Measurements from ENCODE around the gene AP1G1.

AP1G1 gene

GRCh38 chr16:71767060-71767900 lies 41.4 kb downstream of the AP1G1 start:
- H3K27ac ChIP-seq (ENCODE audit: low read depth, low read length): no peak overlapping the region

GRCh38 chr16:71762186-71762585 lies 46.4 kb downstream of the AP1G1 start:
- H3K56ac ChIP-seq (ENCODE audit: low read length): no peak overlapping the region
- H2AK5ac ChIP-seq (ENCODE audit: low read length): no peak overlapping the region
- no peak overlapping the region for H2BK5ac ChIP-seq (ENCODE audit: low read length)
- WGBS (ENCODE audit: extremely low coverage, insufficient coverage, low lambda C conversion rate): no CpG with 5 or more reads among the region's 2 CpGs
- H3K79me2 ChIP-seq (ENCODE audit: control insufficient read depth, insufficient read depth, low read length): no peaks in the 10 kb centered on the region
- H2BK15ac ChIP-seq (replicated peaks; ENCODE audit: low read depth): no peak overlapping the region
- H3K9ac ChIP-seq (ENCODE audit: low read length): no peak overlapping the region
- H3K36me3 ChIP-seq (ENCODE audit: control insufficient read depth, insufficient read depth, low read length): peaks cover 1% of the 10 kb centered on the region
- no peaks in the 10 kb centered on the region for H3K27me3 ChIP-seq (ENCODE audit: insufficient read depth, low read length, poor library complexity)
- H3K79me1 ChIP-seq (ENCODE audit: low read length): no peaks in the 10 kb centered on the region
- H3K4me1 ChIP-seq (ENCODE audit: control insufficient read depth, low read depth, low read length): no peaks in the 10 kb centered on the region
- no peak for DNase-seq
- H3K4ac ChIP-seq (ENCODE audit: low read depth, low read length): no peak overlapping the region
- no peak overlapping the region for H3K23ac ChIP-seq (ENCODE audit: low read length)
- H3K4me2 ChIP-seq (ENCODE audit: low read length): no peak overlapping the region
- no peak overlapping the region for H4K8ac ChIP-seq (ENCODE audit: low read depth, low read length)
- H2BK120ac ChIP-seq (ENCODE audit: low read depth, low read length): no peak overlapping the region
- no peak overlapping the region for H3K4me3 ChIP-seq (ENCODE audit: low read length)
- no peak overlapping the region for H3K18ac ChIP-seq (ENCODE audit: low read length)
- H4K5ac ChIP-seq (ENCODE audit: low read length): no peak overlapping the region
- no peak overlapping the region for H3K27ac ChIP-seq (ENCODE audit: low read depth, low read length)

More at GRCh38 chr16:71767060-71767900, 41.4 kb downstream of the AP1G1 start:
- Histone ChIP-seq H3K9ac (ENCODE audit: low read length) (no peak overlapping the region), H2BK5ac (ENCODE audit: low read length) (no peak overlapping the region), H3K4me1 (ENCODE audit: control insufficient read depth, low read depth, low read length) (no peaks in the 10 kb centered on the region), H3K79me1 (ENCODE audit: low read length) (no peaks in the 10 kb centered on the region), H2BK15ac (replicated peaks; ENCODE audit: low read depth) (no peak overlapping the region), H3K36me3 (ENCODE audit: control insufficient read depth, insufficient read depth, low read length) (no peaks in the 10 kb centered on the region), H2BK120ac (ENCODE audit: low read depth, low read length) (no peak overlapping the region), H3K4ac (ENCODE audit: low read depth, low read length) (no peak overlapping the region), H3K23ac (ENCODE audit: low read length) (no peak overlapping the region), H3K27me3 (ENCODE audit: insufficient read depth, low read length, poor library complexity) (no peaks in the 10 kb centered on the region), H3K56ac (ENCODE audit: low read length) (no peak overlapping the region), H2AK5ac (ENCODE audit: low read length) (no peak overlapping the region), H3K18ac (ENCODE audit: low read length) (no peak overlapping the region), H3K4me3 (ENCODE audit: low read length) (no peak overlapping the region), H3K79me2 (ENCODE audit: control insufficient read depth, insufficient read depth, low read length) (no peaks in the 10 kb centered on the region), H4K5ac (ENCODE audit: low read length) (no peak overlapping the region), H4K8ac (ENCODE audit: low read depth, low read length) (no peak overlapping the region), H3K4me2 (ENCODE audit: low read length) (no peak overlapping the region)
- WGBS (ENCODE audit: extremely low coverage, insufficient coverage, low lambda C conversion rate): no CpG with 5 or more reads among the region's 3 CpGs
- DNase-seq: no peak

- Histone ChIP-seq H3K9ac (ENCODE audit: low read length) (no peak overlapping the region), H4K5ac (ENCODE audit: low read length) (no peak overlapping the region), H3K4me3 (ENCODE audit: low read length) (no peak overlapping the region), H3K4me1 (ENCODE audit: control insufficient read depth, low read depth, low read length) (no peaks in the 10 kb centered on the region), H4K8ac (ENCODE audit: low read depth, low read length) (no peak overlapping the region), H3K79me2 (ENCODE audit: control insufficient read depth, insufficient read depth, low read length) (no peaks in the 10 kb centered on the region), H2BK120ac (ENCODE audit: low read depth, low read length) (no peak overlapping the region), H3K4ac (ENCODE audit: low read depth, low read length) (no peak overlapping the region), H3K56ac (ENCODE audit: low read length) (no peak overlapping the region), H3K27ac (ENCODE audit: low read depth, low read length) (no peak overlapping the region), H2AK5ac (ENCODE audit: low read length) (no peak overlapping the region), H3K4me2 (ENCODE audit: low read length) (no peak overlapping the region), H3K18ac (ENCODE audit: low read length) (no peak overlapping the region), H3K36me3 (ENCODE audit: control insufficient read depth, insufficient read depth, low read length) (peaks cover 1% of the 10 kb centered on the region), H3K27me3 (ENCODE audit: insufficient read depth, low read length, poor library complexity) (no peaks in the 10 kb centered on the region), H3K79me1 (ENCODE audit: low read length) (no peaks in the 10 kb centered on the region), H3K23ac (ENCODE audit: low read length) (no peak overlapping the region), H2BK5ac (ENCODE audit: low read length) (no peak overlapping the region), H2BK15ac (replicated peaks; ENCODE audit: low read depth) (no peak overlapping the region)
- DNase-seq: no peak
- no CpG with 5 or more reads among the region's 2 CpGs for WGBS (ENCODE audit: extremely low coverage, insufficient coverage, low lambda C conversion rate)
Measured at GRCh38 chr16:71761097-71761496, 47.5 kb downstream of the AP1G1 start.

- no peak overlapping the region for H3K4me2 ChIP-seq (ENCODE audit: low read length)
Measured at GRCh38 chr16:71758293-71758760, 50.3 kb downstream of the AP1G1 start.

GRCh38 chr16:71754652-71755051 lies 54.0 kb downstream of the AP1G1 start:
- Histone ChIP-seq H2AK5ac (ENCODE audit: low read length) (no peak overlapping the region), H3K4ac (ENCODE audit: low read depth, low read length) (no peak overlapping the region), H3K9ac (ENCODE audit: low read length) (no peak overlapping the region), H3K4me2 (ENCODE audit: low read length) (no peak overlapping the region), H3K23ac (ENCODE audit: low read length) (no peak overlapping the region), H4K8ac (ENCODE audit: low read depth, low read length) (no peak overlapping the region), H3K56ac (ENCODE audit: low read length) (no peak overlapping the region), H2BK120ac (ENCODE audit: low read depth, low read length) (no peak overlapping the region), H3K27me3 (ENCODE audit: insufficient read depth, low read length, poor library complexity) (no peaks in the 10 kb centered on the region), H3K79me1 (ENCODE audit: low read length) (no peaks in the 10 kb centered on the region), H2BK5ac (ENCODE audit: low read length) (no peak overlapping the region), H3K18ac (ENCODE audit: low read length) (no peak overlapping the region), H3K79me2 (ENCODE audit: control insufficient read depth, insufficient read depth, low read length) (no peaks in the 10 kb centered on the region), H3K4me1 (ENCODE audit: control insufficient read depth, low read depth, low read length) (no peaks in the 10 kb centered on the region), H3K36me3 (ENCODE audit: control insufficient read depth, insufficient read depth, low read length) (no peaks in the 10 kb centered on the region), H3K4me3 (ENCODE audit: low read length) (no peak overlapping the region), H3K27ac (ENCODE audit: low read depth, low read length) (no peak overlapping the region), H2BK15ac (replicated peaks; ENCODE audit: low read depth) (no peak overlapping the region), H4K5ac (ENCODE audit: low read length) (no peak overlapping the region)
- WGBS (ENCODE audit: extremely low coverage, insufficient coverage, low lambda C conversion rate): no CpG with 5 or more reads among the region's 2 CpGs
- no peak for DNase-seq

More at GRCh38 chr16:71758293-71758760, 50.3 kb downstream of the AP1G1 start:
- Histone ChIP-seq H3K27ac (ENCODE audit: low read depth, low read length) (no peak overlapping the region), H2BK5ac (ENCODE audit: low read length) (no peak overlapping the region), H4K8ac (ENCODE audit: low read depth, low read length) (no peak overlapping the region), H3K4me3 (ENCODE audit: low read length) (no peak overlapping the region), H3K79me1 (ENCODE audit: low read length) (no peaks in the 10 kb centered on the region), H3K36me3 (ENCODE audit: control insufficient read depth, insufficient read depth, low read length) (peaks cover 1% of the 10 kb centered on the region), H3K27me3 (ENCODE audit: insufficient read depth, low read length, poor library complexity) (no peaks in the 10 kb centered on the region), H2BK120ac (ENCODE audit: low read depth, low read length) (no peak overlapping the region), H3K18ac (ENCODE audit: low read length) (no peak overlapping the region), H2BK15ac (replicated peaks; ENCODE audit: low read depth) (no peak overlapping the region), H3K79me2 (ENCODE audit: control insufficient read depth, insufficient read depth, low read length) (no peaks in the 10 kb centered on the region), H3K56ac (ENCODE audit: low read length) (no peak overlapping the region), H3K4ac (ENCODE audit: low read depth, low read length) (no peak overlapping the region), H2AK5ac (ENCODE audit: low read length) (no peak overlapping the region), H3K4me1 (ENCODE audit: control insufficient read depth, low read depth, low read length) (no peaks in the 10 kb centered on the region), H3K9ac (ENCODE audit: low read length) (no peak overlapping the region), H4K5ac (ENCODE audit: low read length) (no peak overlapping the region), H3K23ac (ENCODE audit: low read length) (no peak overlapping the region)
- WGBS (ENCODE audit: extremely low coverage, insufficient coverage, low lambda C conversion rate): no CpG with 5 or more reads among the region's 5 CpGs
- no peak for DNase-seq

GRCh38 chr16:71754108-71754507 lies 54.5 kb downstream of the AP1G1 start:
- Histone ChIP-seq H3K56ac (ENCODE audit: low read length) (no peak overlapping the region), H3K23ac (ENCODE audit: low read length) (no peak overlapping the region), H3K36me3 (ENCODE audit: control insufficient read depth, insufficient read depth, low read length) (no peaks in the 10 kb centered on the region), H3K79me1 (ENCODE audit: low read length) (no peaks in the 10 kb centered on the region), H2BK15ac (replicated peaks; ENCODE audit: low read depth) (no peak overlapping the region), H4K5ac (ENCODE audit: low read length) (no peak overlapping the region), H2BK5ac (ENCODE audit: low read length) (no peak overlapping the region), H3K4ac (ENCODE audit: low read depth, low read length) (no peak overlapping the region), H3K18ac (ENCODE audit: low read length) (no peak overlapping the region), H3K4me2 (ENCODE audit: low read length) (no peak overlapping the region), H3K27ac (ENCODE audit: low read depth, low read length) (no peak overlapping the region), H3K27me3 (ENCODE audit: insufficient read depth, low read length, poor library complexity) (no peaks in the 10 kb centered on the region), H2BK120ac (ENCODE audit: low read depth, low read length) (no peak overlapping the region), H3K9ac (ENCODE audit: low read length) (no peak overlapping the region), H4K8ac (ENCODE audit: low read depth, low read length) (no peak overlapping the region), H3K4me3 (ENCODE audit: low read length) (no peak overlapping the region), H3K79me2 (ENCODE audit: control insufficient read depth, insufficient read depth, low read length) (no peaks in the 10 kb centered on the region), H3K4me1 (ENCODE audit: control insufficient read depth, low read depth, low read length) (no peaks in the 10 kb centered on the region), H2AK5ac (ENCODE audit: low read length) (no peak overlapping the region)
- DNase-seq: no peak
